Right lobe of liver (tissue), 6 donors: ENCODE data around the gene PCDHA4. TPM values are rescaled to one million over a fixed set of nuclear protein-coding genes. Genes with fewer than 3 reads are reported as not detected.
A peak's percentile ranks its signal among the peaks of the same experiment; 100 is the strongest.
"Not testable (repeated sequence)": the region's sequence is repeated elsewhere in the genome, so short reads cannot be mapped to it uniquely, and the experiment has no call there.

Experiments
- ATAC-seq, 4 donors: fragments of 200-7000 bp; cut with Tn5 transposase; one replicate each; pipeline ENCODE4 v1.9.1; 2020; ENCODE audit warnings: mild to moderate bottlenecking in 4 of 4, moderate library complexity in 4 of 4
- DNase-seq, 3 donors: peaks; one replicate each; pipeline ENCODE4 v3.0.0-alpha.2; 2020
- H3K27ac ChIP-seq, 3 donors: fragments of 200-600 bp; one replicate each; pipeline ENCODE4 v1.8.0; 2022
- H3K27me3 ChIP-seq, 2 donors: fragments of 200-600 bp; one replicate each; pipeline ENCODE4 v1.8.0; 2022
- H3K36me3 ChIP-seq, 4 donors: fragments of 200-600 bp; sonication (generic) in 1 of 4; one replicate each; pipeline versions ENCODE4 v1.5.1 to v1.8.0; 2017 to 2022; ENCODE audit warnings: control low read depth in 1 of 4
- H3K4me1 ChIP-seq, 4 donors: fragments of 200-600 bp; sonication (generic) in 1 of 4; one replicate each; pipeline versions ENCODE4 v1.5.1 to v1.8.0; 2017 to 2022; ENCODE audit warnings: control low read depth in 1 of 4
- H3K4me3 ChIP-seq, 3 donors: fragments of 200-600 bp; one replicate each; pipeline ENCODE4 v1.8.0; 2022
- H3K9me3 ChIP-seq, 4 donors: fragments of 200-600 bp; sonication (generic) in 1 of 4; one replicate each; pipeline versions ENCODE4 v1.5.1 to v1.8.0; 2017 to 2022; ENCODE audit warnings: control low read depth in 1 of 4
- CTCF ChIP-seq, 4 donors: fragments of 200-600 bp in 3 of 4; fragments of 450-650 bp in 1 of 4; IDR thresholded peaks; one replicate each; pipeline versions ENCODE4 v1.5.1 to v1.8.0; 2016 to 2022; ENCODE audit warnings: antibody characterized with exemption in 4 of 4, mild to moderate bottlenecking in 2 of 4
- POLR2A ChIP-seq: fragments of 450-650 bp; IDR thresholded peaks from one replicate; pipeline ENCODE4 v1.6.1; 2017; ENCODE audit warnings: antibody characterized with exemption, mild to moderate bottlenecking
- WGBS: methylation state at CpG from one replicate; pipeline ENCODE4 v1.1.6; 2018; ENCODE audit warnings: low coverage, low lambda C conversion rate; ENCODE audit not compliant: insufficient coverage; ENCODE audit errors: missing lambda C conversion rate; 5-methylcytosine and 5-hydroxymethylcytosine counted together
- intact Hi-C, 2 donors: fragments of 100-400 bp; cut with DNase I; formaldehyde crosslinking; loops; one replicate each; pipeline versions ENCODE4 v1.11.2 to v1.14.1; 2022
- total RNA-seq, 6 experiments: library from RNA; depleted of rRNA in 2 of 6; stranded (reverse); fragments of >200 nt in 2 of 6; fragmentation: NEBNext Ultra II Directional in 3 of 6; extraction: Animal tissue kit (Norgen Biotek cat#: 25700) in 3 of 6; gene quantifications; one replicate each; pipeline versions ENCODE4 v1.1.0 to v1.2.4, GENCODE V29; 2016 to 2023
- donor health status: DM: no; HTN: yes; CAD: no.
- donor health status: DM: no; HTN: no; CAD: no.
- donor health status: DM: no; HTN: no; CAD: no.
- donor health status: DM: no; HTN: yes; CAD: no.
- donor health status: DM: no; HTN: yes; CAD: no.

The PCDHA4 gene
- total RNA-seq, 6 experiments from 2014 or later = 0.09 to 0.19 (median 0.13) TPM; not detected in 2

GRCh38 chr5:140802781-140803271 is 4.0 kb upstream of the PCDHA4 start:
- intact Hi-C loops = no loop called here
- DNase-seq = peak in 1 of 3 donors; percentile 43
- Histone ChIP-seq H3K27me3 (no peaks in the 10 kb centered on the region), H3K4me1 (no peaks in the 10 kb centered on the region), H3K9me3 (peaks cover 0 to 2% (median 0%) of the 10 kb centered on the region in 4 donors), H3K4me3 (no peak overlapping the region), H3K27ac (no peak overlapping the region), H3K36me3 (no peaks in the 10 kb centered on the region)
- TF ChIP-seq CTCF (IDR thresholded peaks at IDR 0.05) (no peak), POLR2A (no peak)
- no CpG with 5 or more reads among the region's 53 CpGs for WGBS
- ATAC-seq = peak in 1 of 4 donors; percentile 14

GRCh38 chr5:140808241-140808888 is 1.5 kb downstream of the PCDHA4 start:
- H3K4me1 ChIP-seq, H3K36me3 ChIP-seq, ATAC-seq, H3K27ac ChIP-seq, H3K4me3 ChIP-seq, H3K27me3 ChIP-seq, intact Hi-C loops, DNase-seq: not testable (repeated sequence)
- H3K9me3 ChIP-seq = peaks cover 0 to 10% (median 0%) of the 10 kb centered on the region in 4 donors
- 57% methylated on average over 32 of the region's 62 CpGs for WGBS

GRCh38 chr5:140808889-140809291 is 2.0 kb downstream of the PCDHA4 start:
- intact Hi-C loops = no loop called here
- WGBS = 20% methylated on average over 1 of the region's 43 CpGs
- H3K27ac ChIP-seq = no peak overlapping the region
- H3K36me3 ChIP-seq = no peaks in the 10 kb centered on the region
- no peak overlapping the region for H3K4me3 ChIP-seq
- H3K4me1 ChIP-seq = no peaks in the 10 kb centered on the region
- H3K9me3 ChIP-seq = peaks cover 0 to 10% (median 0%) of the 10 kb centered on the region in 4 donors
- ATAC-seq (no peak), DNase-seq (peak in 1 of 3 donors; percentile 53)
- no peaks in the 10 kb centered on the region for H3K27me3 ChIP-seq
- no peak for TF ChIP-seq POLR2A
- TF ChIP-seq CTCF (IDR thresholded peaks at IDR 0.05) = no peak

- no peak within 1 kb of the TSS for H3K27ac ChIP-seq
- ATAC-seq = no peak
- intact Hi-C loops = no loop called here
- no peaks in the 10 kb centered on the region for H3K9me3 ChIP-seq
- TF ChIP-seq POLR2A (no peak), CTCF (IDR thresholded peaks at IDR 0.05) (peak; percentile 13 to 34 (median 27))
- DNase-seq = no peak
- H3K4me1 ChIP-seq = no peaks in the 10 kb centered on the region
- H3K36me3 ChIP-seq = no peaks in the 10 kb centered on the region
- peaks cover 0 to 8% of the 10 kb centered on the region in 2 donors for H3K27me3 ChIP-seq
- WGBS = 23% methylated on average over 23 of the region's 39 CpGs
- H3K4me3 ChIP-seq = no peak within 1 kb of the TSS
Measured at GRCh38 chr5:140821375-140822280, 14.8 kb downstream of the PCDHA4 start, which contains the start of gene PCDHA5. Gene PCDHA5, plus strand, starts transcription at chr5:140821613.

GRCh38 chr5:140822281-140822629 is 15.4 kb downstream of the PCDHA4 start:
- ATAC-seq (no peak), DNase-seq (no peak)
- Histone ChIP-seq H3K4me1 (no peaks in the 10 kb centered on the region), H3K27ac (no peak overlapping the region), H3K9me3 (no peaks in the 10 kb centered on the region), H3K4me3 (no peak overlapping the region), H3K27me3 (peaks cover 0 to 11% of the 10 kb centered on the region in 2 donors), H3K36me3 (no peaks in the 10 kb centered on the region)
- TF ChIP-seq POLR2A (no peak), CTCF (IDR thresholded peaks at IDR 0.05) (peak in 1 of 4 donors; percentile 2)
- WGBS = 20% methylated on average over 6 of the region's 6 CpGs
- intact Hi-C loops = no loop called here

GRCh38 chr5:140822969-140823368 is 16.1 kb downstream of the PCDHA4 start:
- DNase-seq, ATAC-seq, H3K4me3 ChIP-seq, H3K4me1 ChIP-seq, H3K9me3 ChIP-seq, H3K27ac ChIP-seq, H3K36me3 ChIP-seq, intact Hi-C loops: not testable (repeated sequence)
- H3K27me3 ChIP-seq = peaks cover 0 to 11% of the 10 kb centered on the region in 2 donors
- WGBS = 25% methylated on average over 4 of the region's 48 CpGs
